ENCODE results near the gene LNX2.
"Not testable (repeated sequence)": the region's sequence is repeated elsewhere in the genome, so short reads cannot be mapped to it uniquely, and the experiment has no call there.

LNX2 gene

GRCh38 chr13:27643334-27644132, 23.2 kb upstream of the LNX2 start:
- no peak overlapping the region for H3K27ac Mint-ChIP-seq

GRCh38 chr13:27641711-27642502, 21.6 kb upstream of the LNX2 start:
- Mint-ChIP-seq H3K27me3 (no peaks in the 10 kb centered on the region), H3K27ac (no peak overlapping the region), H3K4me1 (peaks cover 64% of the 10 kb centered on the region), H3K4me3 (no peak overlapping the region), H3K9me3 (no peaks in the 10 kb centered on the region), H3K36me3 (peaks cover 19% of the 10 kb centered on the region)

More at GRCh38 chr13:27643334-27644132, 23.2 kb upstream of the LNX2 start:
- Mint-ChIP-seq H3K4me3 (no peak overlapping the region), H3K9me3 (no peaks in the 10 kb centered on the region), H3K27me3 (no peaks in the 10 kb centered on the region), H3K4me1 (peaks cover 53% of the 10 kb centered on the region), H3K36me3 (peaks cover 22% of the 10 kb centered on the region)

DNA sequence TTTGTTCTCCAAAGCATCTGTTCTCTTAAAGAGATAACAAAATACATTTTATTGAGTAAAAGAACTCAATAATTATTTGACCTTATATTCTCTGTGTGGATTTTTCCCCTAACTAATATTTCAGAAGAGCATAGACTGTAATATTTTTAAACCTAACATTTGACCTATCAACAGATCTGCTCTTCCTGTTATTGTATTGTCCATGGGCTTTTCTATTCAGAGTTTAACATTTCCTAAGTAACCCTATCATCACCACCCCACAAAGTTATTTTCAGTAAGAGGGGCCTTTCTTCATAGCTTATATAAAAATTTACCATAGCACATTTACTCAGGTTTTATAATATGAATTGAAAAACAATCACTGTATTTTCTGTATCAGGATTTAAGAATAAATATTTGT, 18.9 kb upstream of the LNX2 start:
- Mint-ChIP-seq H3K27me3 (no peaks in the 10 kb centered on the region), H3K27ac (no peak overlapping the region), H3K4me1 (peaks cover 70% of the 10 kb centered on the region), H3K4me3 (no peak overlapping the region), H3K36me3 (peaks cover 9% of the 10 kb centered on the region), H3K9me3 (no peaks in the 10 kb centered on the region)

- peaks cover 8% of the 10 kb centered on the region for H3K36me3 Mint-ChIP-seq
- H3K27me3 Mint-ChIP-seq: no peaks in the 10 kb centered on the region
- H3K4me1 Mint-ChIP-seq: peaks cover 71% of the 10 kb centered on the region
- no peak overlapping the region for H3K4me3 Mint-ChIP-seq
- H3K27ac Mint-ChIP-seq: no peak overlapping the region
- H3K9me3 Mint-ChIP-seq: no peaks in the 10 kb centered on the region
These were observed 18.2 kb upstream of the LNX2 start for GRCh38 chr13:27638521-27638920.

GRCh38 chr13:27638001-27638400, 17.7 kb upstream of the LNX2 start:
- H3K4me3 Mint-ChIP-seq: no peak overlapping the region
- H3K27me3 Mint-ChIP-seq: no peaks in the 10 kb centered on the region
- H3K27ac Mint-ChIP-seq: no peak overlapping the region
- no peaks in the 10 kb centered on the region for H3K9me3 Mint-ChIP-seq
- peaks cover 8% of the 10 kb centered on the region for H3K36me3 Mint-ChIP-seq
- H3K4me1 Mint-ChIP-seq: peaks cover 66% of the 10 kb centered on the region

DNA sequence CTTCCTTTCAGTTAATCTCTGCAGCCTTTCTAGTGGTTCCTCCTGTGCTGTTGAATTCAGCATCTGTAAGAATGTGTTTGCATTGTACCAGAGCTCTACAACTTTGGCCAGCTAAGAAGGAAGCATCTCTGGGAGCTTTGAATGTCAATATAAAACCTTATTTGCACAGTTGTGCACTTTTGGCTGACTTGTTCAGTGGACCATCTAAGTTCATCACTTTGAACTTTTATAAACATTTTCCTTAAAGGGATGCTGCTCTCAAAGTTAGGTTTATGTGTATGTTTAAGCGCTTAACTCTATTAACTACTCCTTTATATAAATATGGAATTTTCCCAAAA, 16.9 kb upstream of the LNX2 start:
- no peaks in the 10 kb centered on the region for H3K27me3 Mint-ChIP-seq
- H3K4me1 Mint-ChIP-seq: peaks cover 66% of the 10 kb centered on the region
- H3K4me3 Mint-ChIP-seq: no peak overlapping the region
- H3K27ac Mint-ChIP-seq: peak overlapping the region; percentile 18
- peaks cover 11% of the 10 kb centered on the region for H3K36me3 Mint-ChIP-seq
- no peaks in the 10 kb centered on the region for H3K9me3 Mint-ChIP-seq

GRCh38 chr13:27636589-27637288, 16.4 kb upstream of the LNX2 start:
- Mint-ChIP-seq H3K4me1 (peaks cover 66% of the 10 kb centered on the region), H3K4me3 (no peak overlapping the region), H3K9me3 (no peaks in the 10 kb centered on the region), H3K36me3 (peaks cover 16% of the 10 kb centered on the region), H3K27ac (peak overlapping the region; percentile 18), H3K27me3 (no peaks in the 10 kb centered on the region)

DNA sequence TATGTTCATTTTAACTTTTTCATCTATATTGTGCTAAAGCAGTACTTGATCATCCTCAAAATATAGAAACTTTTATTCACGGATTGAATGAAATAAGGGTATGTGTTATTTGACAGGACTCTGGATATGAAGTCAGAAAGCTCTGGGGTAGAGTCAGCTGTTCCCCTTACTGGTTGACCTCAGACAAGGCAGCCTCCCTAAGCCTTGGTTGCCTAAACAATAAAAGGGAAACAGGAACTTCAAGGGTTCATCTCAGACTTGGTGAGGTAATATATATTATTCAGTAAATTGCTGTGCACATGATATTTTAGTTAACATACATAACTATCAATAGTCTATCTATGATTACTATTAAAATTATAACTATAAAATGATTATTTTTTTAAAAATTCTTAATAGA, 14.9 kb upstream of the LNX2 start:
- H3K36me3 Mint-ChIP-seq: peaks cover 21% of the 10 kb centered on the region

DNA sequence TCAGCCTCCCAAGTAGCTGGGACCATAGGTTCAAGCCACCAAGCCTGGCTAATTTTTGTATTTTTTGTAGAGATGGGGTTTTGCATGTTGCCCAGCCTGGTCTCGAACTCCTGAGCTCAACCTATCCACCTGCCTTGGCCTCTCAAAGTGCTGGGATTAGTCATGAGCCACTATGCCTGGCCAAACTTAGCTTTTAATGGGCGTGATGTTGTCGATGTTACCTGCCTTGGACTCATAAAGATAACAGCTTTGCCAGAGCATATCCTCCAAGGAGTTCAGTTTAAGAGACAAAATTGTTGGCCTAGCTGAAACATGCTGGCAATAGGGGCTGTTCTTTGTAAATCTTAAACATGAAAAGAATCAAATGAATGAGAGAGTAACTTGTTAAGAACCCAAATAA, 14.5 kb upstream of the LNX2 start:
- H3K27me3 Mint-ChIP-seq: no peaks in the 10 kb centered on the region
- peaks cover 77% of the 10 kb centered on the region for H3K4me1 Mint-ChIP-seq
- no peak overlapping the region for H3K4me3 Mint-ChIP-seq
- H3K27ac Mint-ChIP-seq: no peak overlapping the region
- H3K9me3 Mint-ChIP-seq: no peaks in the 10 kb centered on the region
- peaks cover 17% of the 10 kb centered on the region for H3K36me3 Mint-ChIP-seq

More for the DNA sequence above, 14.9 kb upstream of the LNX2 start:
- H3K27ac Mint-ChIP-seq: no peak overlapping the region
- H3K9me3 Mint-ChIP-seq: no peaks in the 10 kb centered on the region
- no peak overlapping the region for H3K4me3 Mint-ChIP-seq
- H3K4me1 Mint-ChIP-seq: peaks cover 80% of the 10 kb centered on the region
- H3K27me3 Mint-ChIP-seq: no peaks in the 10 kb centered on the region

GRCh38 chr13:27634231-27634630, 13.9 kb upstream of the LNX2 start:
- no peaks in the 10 kb centered on the region for H3K27me3 Mint-ChIP-seq
- H3K4me1 Mint-ChIP-seq: peaks cover 73% of the 10 kb centered on the region
- peaks cover 17% of the 10 kb centered on the region for H3K36me3 Mint-ChIP-seq
- H3K27ac Mint-ChIP-seq: no peak overlapping the region
- no peaks in the 10 kb centered on the region for H3K9me3 Mint-ChIP-seq
- no peak overlapping the region for H3K4me3 Mint-ChIP-seq

GRCh38 chr13:27632648-27633047, 12.3 kb upstream of the LNX2 start:
- peaks cover 75% of the 10 kb centered on the region for H3K4me1 Mint-ChIP-seq
- H3K36me3 Mint-ChIP-seq: peaks cover 18% of the 10 kb centered on the region
- no peaks in the 10 kb centered on the region for H3K27me3 Mint-ChIP-seq
- H3K4me3 Mint-ChIP-seq: no peak overlapping the region
- H3K27ac Mint-ChIP-seq: no peak overlapping the region
- H3K9me3 Mint-ChIP-seq: no peaks in the 10 kb centered on the region

GRCh38 chr13:27632214-27632613, 11.9 kb upstream of the LNX2 start:
- H3K4me3 Mint-ChIP-seq: no peak overlapping the region
- H3K36me3 Mint-ChIP-seq: peaks cover 21% of the 10 kb centered on the region
- H3K9me3 Mint-ChIP-seq: no peaks in the 10 kb centered on the region
- no peaks in the 10 kb centered on the region for H3K27me3 Mint-ChIP-seq
- H3K4me1 Mint-ChIP-seq: peaks cover 79% of the 10 kb centered on the region
- H3K27ac Mint-ChIP-seq: peak overlapping the region; percentile 65

DNA sequence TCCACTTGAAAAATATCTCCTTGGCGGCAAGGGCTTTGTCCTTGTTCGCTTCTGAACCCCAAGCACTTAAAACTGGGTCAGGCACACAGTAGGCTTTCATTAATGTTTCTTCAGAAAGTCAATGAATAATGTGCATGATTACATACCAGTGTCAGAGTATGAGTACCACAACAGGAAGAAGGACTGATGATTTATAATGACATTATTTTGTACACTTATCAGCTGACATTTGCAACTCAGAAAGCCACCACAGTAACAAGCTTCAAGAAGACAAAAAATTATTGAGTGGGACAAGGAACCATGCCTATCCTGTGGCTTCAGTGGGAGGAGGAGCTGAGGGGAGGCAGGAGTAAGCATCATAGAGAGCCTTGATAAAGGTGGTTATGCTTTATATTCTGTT, 11.3 kb upstream of the LNX2 start:
- peaks cover 79% of the 10 kb centered on the region for H3K4me1 Mint-ChIP-seq
- no peaks in the 10 kb centered on the region for H3K9me3 Mint-ChIP-seq
- no peak overlapping the region for H3K4me3 Mint-ChIP-seq
- H3K36me3 Mint-ChIP-seq: peaks cover 20% of the 10 kb centered on the region
- H3K27ac Mint-ChIP-seq: no peak overlapping the region
- H3K27me3 Mint-ChIP-seq: no peaks in the 10 kb centered on the region

GRCh38 chr13:27631156-27631555, 10.8 kb upstream of the LNX2 start:
- Mint-ChIP-seq H3K9me3 (no peaks in the 10 kb centered on the region), H3K4me3 (no peak overlapping the region), H3K27me3 (no peaks in the 10 kb centered on the region), H3K27ac (no peak overlapping the region), H3K4me1 (peaks cover 79% of the 10 kb centered on the region), H3K36me3 (peaks cover 20% of the 10 kb centered on the region)

DNA sequence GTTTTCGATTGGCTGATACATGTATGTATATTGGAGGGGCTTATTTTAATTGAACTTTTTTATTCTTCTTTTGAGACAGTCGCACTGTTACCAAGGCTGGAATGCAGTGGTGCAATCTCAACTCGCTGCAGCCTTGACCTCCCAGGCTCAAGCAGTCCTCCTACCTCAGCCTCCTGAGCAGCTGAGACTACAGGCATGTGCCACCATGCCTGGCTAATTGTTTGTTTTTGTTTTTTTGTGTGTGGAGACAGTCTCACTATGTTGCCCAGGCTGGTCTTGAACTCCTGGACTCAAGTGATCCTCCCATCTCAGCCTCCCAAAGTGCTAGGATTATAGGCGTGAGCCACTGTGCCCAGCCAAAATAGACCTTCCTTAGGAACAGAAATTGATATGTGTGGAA, 8.4 kb upstream of the LNX2 start:
- peaks cover 86% of the 10 kb centered on the region for H3K4me1 Mint-ChIP-seq
- H3K36me3 Mint-ChIP-seq: peaks cover 36% of the 10 kb centered on the region
- not testable (repeated sequence) for H3K9me3 Mint-ChIP-seq, H3K4me3 Mint-ChIP-seq, H3K27ac Mint-ChIP-seq, H3K27me3 Mint-ChIP-seq

GRCh38 chr13:27628081-27628480, 7.8 kb upstream of the LNX2 start:
- H3K27ac Mint-ChIP-seq: no peak overlapping the region

More at GRCh38 chr13:27628081-27628480, 7.8 kb upstream of the LNX2 start:
- Mint-ChIP-seq H3K36me3 (peaks cover 41% of the 10 kb centered on the region), H3K4me3 (no peak overlapping the region), H3K27me3 (no peaks in the 10 kb centered on the region), H3K4me1 (peaks cover 91% of the 10 kb centered on the region), H3K9me3 (peaks cover 5% of the 10 kb centered on the region)

Data from activated naive CD4-positive, alpha-beta T cell treated with anti-CD3 and anti-CD28 coated beads, Interleukin-2, amount 50 U/mL, for 24 hours (primary cell).